ENCODE data around the gene ATP23.

The ATP23 gene

DNA sequence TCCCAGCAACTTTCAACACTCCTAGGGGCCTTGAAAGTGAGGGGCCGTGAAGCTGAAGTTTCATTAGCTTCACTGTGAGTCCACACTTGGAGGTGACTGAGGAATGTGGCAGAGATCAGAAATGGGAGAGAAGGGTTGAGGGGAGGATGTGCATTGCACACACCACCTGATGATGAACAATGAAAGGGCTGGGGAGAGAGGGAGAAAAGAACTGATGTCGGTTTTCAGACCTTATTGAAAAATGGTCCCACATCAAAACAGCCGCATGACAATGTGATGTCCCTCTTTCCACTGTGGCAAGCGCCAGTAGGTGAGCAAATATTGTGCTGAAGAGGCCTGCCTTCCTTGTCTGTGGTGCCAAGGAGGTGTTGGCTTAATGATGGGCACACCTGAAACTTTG is 32.3 kb upstream of the ATP23 start:
- no peak for DNase-seq

DNA sequence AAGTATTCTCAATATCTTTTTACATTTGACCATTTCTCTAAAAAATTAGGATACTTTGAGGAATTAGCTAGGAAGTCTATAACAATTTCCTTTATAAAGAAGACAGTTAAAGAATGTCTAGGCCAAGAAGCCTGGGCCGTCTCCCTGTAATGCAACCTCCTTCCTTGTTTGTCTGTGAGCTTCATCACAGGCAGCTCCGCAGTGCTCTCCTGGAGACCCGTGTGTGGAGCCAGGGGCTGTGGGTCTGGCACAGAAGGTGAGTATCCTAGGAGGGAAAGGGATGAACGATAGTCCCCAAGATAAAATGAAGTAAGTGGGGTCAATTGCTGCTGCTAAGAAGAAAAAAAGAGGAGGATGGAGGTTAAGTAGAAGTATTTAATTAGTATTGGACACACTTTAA is 31.8 kb upstream of the ATP23 start:
- no peak for DNase-seq

DNA sequence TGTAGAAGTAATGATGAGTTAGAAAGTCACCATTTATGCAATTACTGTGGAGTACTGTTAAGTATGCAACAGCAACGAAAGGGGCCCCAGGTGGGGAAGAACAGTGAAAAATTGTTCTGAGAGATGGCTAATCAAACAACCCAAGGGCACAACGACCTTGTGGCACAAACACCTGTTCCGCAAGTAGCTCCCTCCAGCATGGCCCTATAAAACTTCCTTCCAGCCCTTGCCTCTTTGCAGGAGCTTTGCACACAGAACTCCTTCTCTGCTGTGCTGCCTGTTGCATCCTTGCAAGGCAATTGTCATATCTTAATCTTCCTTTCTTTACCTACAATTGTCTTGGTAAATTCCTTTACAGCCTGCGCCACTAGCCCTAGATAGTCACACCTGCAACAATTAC is 23.2 kb upstream of the ATP23 start:
- DNase-seq: no peak

DNA sequence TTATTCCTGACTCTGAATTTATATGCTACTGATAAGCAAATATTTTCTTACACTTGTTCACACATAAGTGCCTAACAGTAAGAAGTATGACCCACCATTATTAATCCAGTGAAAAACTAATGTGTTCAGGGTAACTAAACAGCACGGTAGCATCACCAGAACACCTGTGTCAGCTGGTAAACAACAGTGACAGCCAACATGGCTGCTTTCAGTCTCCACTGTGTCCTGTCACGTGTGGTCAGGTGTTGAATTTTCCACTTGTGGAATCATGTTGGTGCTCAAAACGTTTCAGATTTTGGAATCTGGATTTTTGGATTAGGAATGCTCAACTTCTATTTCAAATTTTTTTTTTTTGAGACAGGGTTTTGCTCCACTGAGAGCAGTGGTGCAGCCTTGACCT is 14.3 kb upstream of the ATP23 start:
- no peak for DNase-seq

DNA sequence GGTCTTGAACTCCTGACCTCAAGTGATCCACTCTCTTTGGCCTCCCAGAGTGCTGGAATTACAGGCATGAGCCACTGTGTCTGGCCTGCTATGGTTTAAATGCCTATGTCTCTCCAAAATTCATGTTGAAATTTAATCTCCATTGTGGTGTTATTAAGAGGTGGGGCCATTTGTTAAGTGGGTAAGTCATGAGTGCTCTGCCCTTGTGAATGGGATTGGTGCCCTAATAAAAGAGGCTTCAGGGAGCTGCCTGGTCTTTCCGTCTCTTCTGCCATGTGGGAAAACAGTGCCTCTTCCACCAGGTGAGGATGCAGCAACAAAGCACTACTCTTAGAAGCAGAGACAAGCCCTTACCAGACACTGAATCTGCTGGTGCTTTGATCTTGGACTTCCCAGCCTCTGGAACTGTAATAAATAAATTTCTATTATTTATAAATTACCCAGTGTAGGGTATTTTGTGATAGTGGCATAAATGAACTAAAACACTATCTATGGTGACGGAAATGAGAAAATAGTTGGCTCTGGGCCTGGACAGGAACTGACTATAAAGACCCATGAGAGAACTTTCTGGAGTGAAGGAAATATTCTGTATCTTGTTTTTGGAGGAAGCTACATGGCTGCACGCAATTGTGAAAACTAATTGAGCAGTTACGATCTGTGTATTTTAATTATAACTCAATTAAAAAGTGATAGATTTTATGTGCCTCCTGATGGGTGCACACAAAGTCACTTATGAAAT is 12.1 kb upstream of the ATP23 start:
- DNase-seq: no peak

DNA sequence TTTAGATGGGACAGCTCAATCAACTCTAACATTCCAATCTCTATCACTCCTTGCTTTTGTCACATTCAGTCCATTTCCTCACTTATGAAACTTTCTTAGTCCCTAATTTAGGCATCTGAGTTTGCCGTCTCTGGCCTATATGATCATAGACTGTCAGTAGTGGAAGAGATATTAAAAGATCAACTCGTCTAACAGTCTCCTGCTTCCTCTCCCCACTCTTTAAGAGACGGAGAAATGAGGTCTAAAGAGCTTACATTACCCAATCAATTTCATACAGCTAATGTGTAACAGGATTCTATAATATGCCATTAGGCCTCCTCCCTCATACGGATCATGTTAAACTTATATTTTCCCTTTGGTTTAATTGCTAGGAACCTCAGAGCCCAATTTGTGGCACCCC is 6.5 kb upstream of the ATP23 start:
- no peak for DNase-seq

DNA sequence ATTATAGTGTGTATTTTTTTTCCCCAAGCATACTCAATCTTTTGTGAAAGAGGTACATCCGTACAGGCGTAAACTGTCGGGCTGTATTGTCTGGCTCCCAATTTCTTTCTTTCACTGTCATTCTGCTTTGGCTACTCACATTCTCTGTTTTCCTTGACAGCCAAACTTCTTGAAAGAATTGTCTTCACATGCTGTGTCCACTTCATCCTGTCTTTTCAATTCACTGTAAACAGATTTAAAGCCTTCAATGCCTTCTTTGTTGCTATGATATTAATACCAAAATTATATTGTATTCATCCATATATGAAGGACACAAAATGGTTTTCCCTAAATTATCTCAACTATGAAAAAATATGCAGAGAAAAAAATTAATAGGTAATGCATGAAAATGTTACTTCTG is 6.0 kb upstream of the ATP23 start:
- no peak for DNase-seq

DNA sequence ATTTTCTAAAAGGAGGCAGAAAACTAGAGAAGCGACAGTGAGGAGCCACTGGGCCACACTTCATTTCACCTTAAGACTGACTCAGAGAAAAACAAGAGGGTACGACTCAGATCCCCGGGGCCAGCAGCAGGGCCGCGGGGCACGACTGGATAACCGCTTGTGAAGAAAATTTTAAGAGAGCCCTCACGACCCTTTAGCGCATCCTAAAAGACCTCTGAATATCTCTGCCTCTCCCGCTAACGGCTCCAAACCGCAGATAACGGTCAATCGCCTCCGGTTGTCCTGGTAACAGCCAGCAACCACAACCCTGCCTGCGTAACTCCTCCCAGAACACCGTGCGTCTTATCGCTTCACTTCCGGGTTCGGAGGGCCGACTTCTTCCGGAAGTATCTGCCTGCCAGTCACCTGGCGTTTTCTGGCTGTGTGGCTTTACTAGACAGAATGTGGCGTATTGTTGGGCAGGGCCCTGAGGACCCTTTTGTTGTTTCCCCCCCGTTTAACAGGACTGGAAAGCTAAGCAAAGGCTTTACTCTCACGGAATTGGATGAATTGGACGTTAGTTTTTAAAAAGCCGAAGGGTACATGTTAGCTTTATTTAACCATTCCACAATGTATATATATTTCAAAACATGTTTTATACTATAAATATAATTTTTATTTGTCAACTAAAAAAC is 5.4 kb upstream of the ATP23 start:
- DNase-seq: peak; percentile 86

DNA sequence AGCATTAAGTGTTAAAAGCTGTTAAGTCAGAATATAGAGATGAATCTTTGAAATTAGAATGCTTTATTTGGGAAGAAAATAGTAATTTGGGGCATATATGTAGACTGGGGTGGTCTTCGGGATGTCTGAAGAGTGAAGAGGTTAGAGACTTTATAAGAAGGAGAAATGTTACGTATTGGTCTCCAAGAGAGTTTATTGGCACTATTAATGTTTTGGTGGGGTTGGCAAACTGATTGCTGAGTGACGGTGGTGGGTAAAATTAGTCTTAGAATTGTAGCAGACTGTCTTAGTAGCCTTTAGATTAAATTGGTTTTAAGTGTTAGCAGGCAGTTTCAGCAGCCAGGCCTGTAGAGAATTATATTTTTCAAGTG is 4.9 kb upstream of the ATP23 start:
- no peak for DNase-seq

DNA sequence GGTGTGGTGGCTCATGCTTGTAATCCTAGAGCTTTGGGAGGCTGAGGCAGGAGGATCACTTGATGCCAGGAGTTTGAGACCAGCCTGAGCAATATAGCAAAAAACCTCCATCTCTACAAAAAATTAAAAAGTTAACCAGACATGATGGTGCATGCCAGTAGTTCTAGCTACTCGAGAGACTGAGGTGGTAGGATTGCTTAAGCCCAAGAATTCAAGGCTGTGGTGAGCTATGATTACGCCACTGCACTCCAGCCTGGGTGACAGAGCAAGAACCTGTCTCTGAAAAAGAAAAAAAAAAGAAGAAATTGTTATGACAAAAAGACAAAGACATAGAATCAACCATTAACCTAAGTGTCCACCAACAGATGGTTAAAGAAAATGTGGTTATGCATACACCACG is 2.1 kb upstream of the ATP23 start:
- no peak for DNase-seq

DNA sequence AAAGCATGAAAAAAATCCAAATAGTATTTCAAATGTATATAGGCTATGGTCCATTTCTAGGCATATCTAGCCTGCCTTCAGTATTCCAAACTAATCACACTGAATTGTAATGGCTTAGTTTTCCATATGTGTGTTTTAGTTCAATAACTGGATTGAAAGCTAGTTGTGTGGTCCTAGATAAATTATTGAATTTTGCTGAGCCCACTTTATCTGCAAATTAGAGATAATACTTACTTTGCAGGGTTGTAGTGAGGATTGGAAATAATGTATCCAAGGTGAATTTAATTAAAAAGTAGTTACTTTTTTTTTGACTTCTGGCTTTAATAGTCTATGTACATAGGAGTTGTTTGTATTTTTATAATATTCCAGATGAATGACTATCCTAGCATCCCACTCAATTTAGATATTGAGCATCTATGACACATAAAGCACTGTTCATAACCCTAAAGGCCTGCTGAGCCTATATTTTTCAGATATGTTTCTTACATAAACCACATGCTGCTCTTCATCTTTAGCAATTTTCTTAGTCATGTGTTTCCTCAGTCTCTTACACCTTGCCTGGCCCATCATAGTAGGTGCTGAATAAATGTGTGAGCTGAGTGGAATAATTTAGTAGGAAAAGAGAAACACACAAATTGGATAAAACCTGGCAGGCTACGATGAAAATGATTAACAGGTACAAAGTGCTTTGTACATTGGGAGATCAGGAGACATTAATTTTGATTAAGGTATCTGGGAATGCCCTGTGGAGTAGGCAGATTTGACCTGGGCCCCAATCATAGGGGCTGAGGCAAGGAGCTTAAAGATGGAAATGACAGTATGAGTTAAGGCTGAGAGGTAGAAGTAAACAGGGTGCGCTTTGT is 1.1 kb upstream of the ATP23 start:
- DNase-seq: no peak

DNA sequence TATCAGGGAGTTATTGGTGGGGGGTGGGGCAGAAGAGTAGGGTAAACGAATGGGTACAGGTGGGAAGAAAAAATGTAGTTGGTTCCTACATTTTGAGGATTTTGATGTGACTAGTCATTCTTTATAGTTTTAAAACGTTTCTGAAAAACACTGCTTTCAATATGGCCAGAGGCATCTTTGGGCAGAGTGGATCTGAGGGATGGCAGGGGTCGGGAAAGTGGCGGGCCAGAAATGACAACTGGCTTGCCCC is 527 bp upstream of the ATP23 start:
- DNase-seq: no peak

DNA sequence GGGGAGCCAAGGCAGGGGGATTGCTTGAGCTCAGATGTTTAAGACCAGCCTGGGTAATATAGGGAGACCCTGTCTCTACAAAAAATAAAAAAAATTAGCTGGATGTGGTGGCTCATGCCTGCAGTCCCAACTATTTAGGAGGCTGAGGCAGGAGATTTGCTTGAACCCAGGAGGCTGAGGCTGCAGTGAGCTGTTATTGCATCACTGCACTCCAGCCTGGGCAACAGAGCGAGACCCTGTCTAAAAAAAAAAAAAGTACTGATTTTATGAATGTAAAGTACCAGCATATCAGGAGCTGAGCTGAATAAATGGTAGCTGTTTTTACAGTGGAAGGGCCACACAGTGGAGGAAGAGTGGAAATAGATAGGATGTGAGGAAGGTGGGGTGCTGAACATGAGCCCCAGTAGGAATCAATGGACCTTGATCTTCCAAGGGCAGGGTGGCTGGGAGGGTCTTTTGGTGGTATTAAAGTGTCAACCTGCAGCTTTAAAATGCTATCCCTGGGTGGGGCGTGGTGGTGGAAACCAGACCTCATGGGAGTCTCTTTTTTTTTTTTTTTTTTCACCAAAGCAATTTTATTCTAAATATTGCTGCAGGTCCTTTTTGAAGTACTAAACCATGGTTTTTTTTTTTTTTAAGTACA is 2.2 kb downstream of the ATP23 start:
- no peak for DNase-seq

DNA sequence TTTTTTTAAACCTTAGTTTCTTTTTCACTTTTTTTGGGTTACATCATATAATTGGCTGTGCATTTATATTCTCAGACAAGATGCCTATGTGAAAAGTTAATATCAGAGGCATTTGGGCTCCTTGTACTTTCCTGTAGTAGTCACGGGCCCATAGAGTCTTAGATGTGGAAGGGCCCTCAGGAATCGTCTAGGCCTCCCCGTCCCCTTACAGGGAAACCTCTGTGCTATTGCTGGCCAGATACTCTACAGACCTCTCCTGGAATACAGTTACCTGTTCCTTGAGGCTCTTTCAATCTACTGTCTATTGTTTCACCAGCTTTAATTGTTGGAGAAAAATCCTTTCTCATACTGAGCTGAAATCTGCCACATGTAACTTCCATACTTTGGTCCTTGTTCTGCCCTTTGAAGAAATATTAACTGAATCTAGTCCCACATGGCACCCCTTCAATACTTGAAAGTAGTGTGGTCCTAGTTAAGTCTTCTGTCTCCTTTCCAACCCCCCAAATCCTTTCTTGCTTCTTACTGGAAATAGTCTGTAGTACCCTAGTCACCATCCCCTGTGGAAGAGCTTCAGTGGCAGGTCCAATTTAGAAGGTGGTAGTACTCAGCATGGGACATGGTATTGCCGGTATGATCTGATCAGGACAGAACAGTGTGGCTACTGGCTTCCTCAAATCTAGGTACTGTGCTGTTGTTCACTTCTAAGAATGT is 3.1 kb downstream of the ATP23 start:
- no peak for DNase-seq

DNA sequence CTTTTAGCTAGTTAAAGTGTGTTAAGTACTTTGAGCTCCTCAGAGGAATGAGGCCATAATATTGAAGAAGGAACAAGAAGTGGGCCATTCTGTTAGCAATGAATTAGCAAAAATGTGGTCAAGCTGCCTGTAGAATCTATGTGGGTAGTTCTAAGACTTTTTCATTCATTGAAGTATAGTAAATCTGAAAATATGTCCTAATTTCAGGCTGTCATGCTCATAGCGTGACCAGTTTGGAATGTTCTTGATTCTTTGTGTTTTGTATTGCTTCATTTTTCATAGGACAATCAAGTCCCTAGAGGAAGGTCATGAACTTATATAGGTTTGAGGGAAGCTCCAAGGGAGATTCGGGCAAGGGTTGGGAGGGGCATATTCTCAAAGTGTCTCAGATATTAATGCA is 11.4 kb downstream of the ATP23 start:
- no peak for DNase-seq

DNA sequence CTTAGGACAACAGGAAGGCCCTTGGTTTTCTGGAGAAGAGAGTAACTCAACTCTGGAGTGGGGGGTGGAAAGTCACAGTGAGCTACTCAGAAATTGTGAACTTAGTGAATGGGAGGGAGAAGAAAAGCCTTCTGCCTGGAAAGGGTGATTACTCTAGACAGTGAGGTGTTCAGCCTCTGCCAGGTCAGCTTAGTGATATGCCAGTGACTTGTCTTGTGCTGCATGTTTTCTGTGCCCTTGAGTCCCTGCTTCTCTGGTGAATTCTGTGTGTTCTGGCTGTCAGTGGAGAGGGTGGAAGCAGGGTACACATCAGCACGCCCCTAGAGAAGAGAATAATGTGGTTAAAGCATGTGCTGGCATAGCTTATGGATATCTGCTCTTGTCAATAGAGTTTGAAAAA is 13.4 kb downstream of the ATP23 start:
- no peak for DNase-seq

DNA sequence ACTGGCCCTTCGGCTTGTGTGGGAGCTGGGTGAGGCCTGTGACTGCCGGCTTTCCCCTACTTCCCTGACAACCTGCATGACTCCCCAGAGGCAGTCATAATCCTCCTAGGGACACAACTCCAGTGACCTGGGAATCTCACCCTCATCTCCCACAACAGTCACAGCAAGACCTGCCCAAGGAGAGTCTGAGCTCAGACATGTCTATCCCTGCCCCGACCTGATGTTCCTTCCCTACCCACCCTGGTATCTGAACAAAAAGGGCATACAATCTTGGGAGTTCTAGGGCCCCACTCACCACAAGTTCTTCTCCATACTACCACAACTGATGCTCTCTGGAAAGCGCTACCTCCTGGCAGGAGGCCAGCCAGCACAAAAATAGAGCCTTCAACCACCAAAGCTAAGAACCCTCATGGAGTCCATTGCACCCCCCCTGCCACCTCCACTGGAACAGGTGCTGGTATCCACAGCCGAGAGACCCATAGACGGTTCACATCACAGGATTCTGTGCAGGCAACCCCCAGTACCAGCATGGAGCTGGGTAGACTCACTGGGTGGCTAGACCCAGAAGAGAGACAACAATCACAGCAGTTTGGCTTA is 16.8 kb downstream of the ATP23 start:
- DNase-seq: no peak

DNA sequence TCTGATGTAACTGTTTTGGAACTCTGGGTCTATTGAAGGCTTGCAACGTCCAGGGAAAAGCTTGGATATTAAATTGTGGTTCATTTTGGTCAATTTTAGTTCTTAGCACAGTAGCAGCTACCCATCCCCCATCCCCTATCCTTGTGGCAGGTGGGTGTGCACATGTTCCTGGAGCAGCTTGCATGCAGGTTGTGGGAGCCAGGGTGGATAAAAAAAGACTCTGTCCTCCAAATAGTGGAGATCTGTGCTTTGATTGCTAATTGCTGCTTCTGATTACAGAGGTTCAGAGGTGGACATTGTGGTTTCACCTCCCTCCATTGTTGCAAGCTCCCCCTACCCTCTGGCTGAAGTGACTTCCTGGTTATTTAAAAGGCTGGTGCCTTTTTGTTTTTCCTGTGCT is 23.1 kb downstream of the ATP23 start:
- no peak for DNase-seq

DNA sequence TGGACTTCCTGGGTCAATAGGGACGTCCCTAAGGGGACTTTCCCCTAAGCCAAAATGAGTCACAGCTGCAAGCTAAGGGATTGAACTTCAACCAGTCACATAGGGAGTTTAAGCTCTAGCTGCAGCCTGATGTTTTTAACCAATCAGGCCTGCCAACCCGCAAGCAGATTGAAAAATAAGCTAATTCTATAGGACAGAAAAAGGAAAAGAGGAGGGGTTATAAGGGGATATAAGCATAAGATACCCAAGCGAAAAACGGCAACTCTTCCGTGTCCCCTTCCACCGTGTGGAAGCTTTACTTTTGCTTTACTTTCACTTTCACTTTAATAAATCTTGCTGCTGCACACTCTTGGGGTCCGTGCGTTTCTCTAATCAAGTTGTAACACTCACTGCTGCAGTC is 24.4 kb downstream of the ATP23 start:
- no peak for DNase-seq

DNA sequence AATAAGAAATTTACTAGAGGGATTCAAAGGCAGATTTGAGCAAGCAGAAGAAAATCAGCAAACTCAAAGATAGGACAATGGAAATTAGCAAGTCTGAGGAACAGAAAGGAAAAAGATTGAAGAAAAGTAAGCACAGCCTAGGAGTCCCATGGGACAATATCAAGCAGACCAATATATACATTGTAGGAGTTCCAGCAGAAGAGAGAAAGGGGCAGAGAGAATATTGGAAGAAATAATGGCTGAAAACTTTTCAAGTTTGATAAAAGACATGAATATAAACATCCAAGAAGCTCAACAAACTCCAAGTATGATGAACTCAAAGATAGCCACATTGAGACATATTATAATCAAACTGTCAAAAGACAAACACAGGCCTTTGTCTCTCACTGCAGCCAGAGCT is 25.2 kb downstream of the ATP23 start:
- DNase-seq: no peak

DNA sequence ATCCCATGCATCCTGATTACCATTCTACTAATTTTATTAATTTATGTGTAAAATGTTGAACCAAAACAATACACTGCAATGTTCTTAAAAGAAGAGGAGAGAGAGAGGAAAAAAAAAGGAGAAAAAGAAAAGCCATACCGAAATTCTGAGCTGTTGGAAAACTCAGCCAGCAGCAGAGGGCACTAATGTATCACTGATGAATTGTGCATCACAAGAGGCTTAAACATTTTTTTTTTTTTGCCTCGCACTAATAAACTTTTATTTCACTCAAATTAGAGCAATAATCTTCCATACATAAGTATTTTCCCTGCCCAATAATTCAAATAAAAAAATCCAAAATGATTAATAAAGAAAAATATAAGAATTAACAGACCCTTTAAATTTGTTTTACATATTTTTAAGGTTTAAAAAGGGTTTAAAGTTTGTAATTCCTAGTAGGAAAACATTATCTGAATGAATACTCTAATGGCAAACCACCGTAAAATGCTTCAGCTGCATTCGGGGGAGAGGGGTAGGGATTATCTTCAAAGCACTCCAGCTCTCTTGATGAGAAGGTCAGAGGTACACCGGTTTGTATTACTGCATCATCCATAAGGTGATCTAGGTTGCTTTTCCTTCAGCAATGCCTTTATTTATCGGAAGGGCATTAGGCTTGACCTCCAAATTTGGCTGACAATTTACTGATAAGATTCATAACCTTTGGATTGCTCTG is 41.9 kb downstream of the ATP23 start:
- DNase-seq: no peak
